HepG2 (cell line): ENCODE measurements around the gene IQCN. TPM values are rescaled to one million over a fixed set of nuclear protein-coding genes. Genes with fewer than 3 reads are reported as not detected.

Experiments used
- AGO1 ChIP-seq: fragments of 200-400 bp; formaldehyde crosslinking; IDR thresholded peaks from 2 replicates; pipeline ENCODE4 v1.6.1; 2017; ENCODE audit warnings: mild to moderate bottlenecking, low read depth, low read length, moderate library complexity; ENCODE audit not compliant: poor library complexity, severe bottlenecking
- ARID4A ChIP-seq: sonication (generic); formaldehyde crosslinking; IDR thresholded peaks from 2 replicates; pipeline ENCODE4 v1.5.0; 2020; ENCODE audit warnings: mild to moderate bottlenecking, missing genetic modification reagents, borderline replicate concordance
- DDIT3 ChIP-seq: sonication (generic); formaldehyde crosslinking; IDR thresholded peaks from 2 replicates; pipeline ENCODE4 v1.4.0; 2020; ENCODE audit warnings: mild to moderate bottlenecking, missing genetic modification reagents
- GPBP1L1 ChIP-seq: sonication (generic); formaldehyde crosslinking; IDR thresholded peaks from 2 replicates; pipeline ENCODE4 v1.5.0; 2020; ENCODE audit warnings: mild to moderate bottlenecking, missing genetic modification reagents
- HIVEP1 ChIP-seq: sonication (generic); formaldehyde crosslinking; IDR thresholded peaks from 2 replicates; pipeline ENCODE4 v1.4.0; 2020; ENCODE audit warnings: mild to moderate bottlenecking, missing genetic modification reagents
- IRX3 ChIP-seq: sonication (generic); formaldehyde crosslinking; IDR thresholded peaks from 2 replicates; pipeline ENCODE4 v1.8.1; 2023; ENCODE audit warnings: mild to moderate bottlenecking, low read depth, missing genetic modification reagents, borderline replicate concordance
- JARID2 ChIP-seq: sonication (generic); formaldehyde crosslinking; IDR thresholded peaks from 2 replicates; pipeline ENCODE4 v1.8.1; 2023; ENCODE audit warnings: missing genetic modification reagents, inconsistent platforms; ENCODE audit not compliant: insufficient replicate concordance
- JUNB ChIP-seq: sonication (generic); formaldehyde crosslinking; IDR thresholded peaks from 2 replicates; pipeline ENCODE4 v1.8.0; 2022; ENCODE audit warnings: missing genetic modification reagents, mild to moderate bottlenecking, borderline replicate concordance
- KLF13 ChIP-seq: sonication (generic); formaldehyde crosslinking; IDR thresholded peaks from 2 replicates; pipeline ENCODE4 v1.4.0; 2020; ENCODE audit warnings: mild to moderate bottlenecking, missing genetic modification reagents
- KLF6 ChIP-seq: IDR thresholded peaks from 2 replicates; pipeline ENCODE4 v1.8.0; 2016; ENCODE audit warnings: missing biosample characterization, missing genetic modification reagents
- MEIS1 ChIP-seq: sonication (generic); formaldehyde crosslinking; IDR thresholded peaks from 2 replicates; pipeline ENCODE4 v1.9.0; 2021; ENCODE audit warnings: mild to moderate bottlenecking, missing genetic modification reagents, moderate library complexity, borderline replicate concordance
- POLR2AphosphoS2 ChIP-seq: IDR thresholded peaks from 2 replicates; pipeline ENCODE4 v1.6.1; 2011; ENCODE audit warnings: low read depth, low read length, improper control_type of control experiment
- TFDP1 ChIP-seq: IDR thresholded peaks from 2 replicates; pipeline ENCODE4 v1.6.1; 2016; ENCODE audit warnings: missing compliant biosample characterization, missing genetic modification reagents, borderline replicate concordance
- WIZ ChIP-seq: sonication (generic); formaldehyde crosslinking; IDR thresholded peaks from 2 replicates; pipeline ENCODE4 v1.5.1; 2020; ENCODE audit warnings: mild to moderate bottlenecking, missing genetic modification reagents
- ZNF484 ChIP-seq: sonication (generic); formaldehyde crosslinking; IDR thresholded peaks from 2 replicates; pipeline ENCODE4 v1.5.1; 2020; ENCODE audit warnings: mild to moderate bottlenecking, low read depth, missing genetic modification reagents, borderline replicate concordance
- ZNF513 ChIP-seq: sonication (generic); formaldehyde crosslinking; conservative IDR thresholded peaks from 2 replicates; pipeline ENCODE4 v1.5.0; 2020; ENCODE audit warnings: missing genetic modification reagents
- ZNF563 ChIP-seq: sonication (generic); formaldehyde crosslinking; IDR thresholded peaks from 2 replicates; pipeline ENCODE4 v1.8.0; 2022; ENCODE audit warnings: mild to moderate bottlenecking, moderate library complexity, missing genetic modification reagents
- ZNF607 ChIP-seq: sonication (generic); formaldehyde crosslinking; IDR thresholded peaks from 2 replicates; pipeline ENCODE4 v1.5.1; 2020; ENCODE audit warnings: missing genetic modification reagents, mild to moderate bottlenecking, borderline replicate concordance
- ZNF772 ChIP-seq: sonication (generic); formaldehyde crosslinking; IDR thresholded peaks from 2 replicates; pipeline ENCODE4 v1.5.0; 2020; ENCODE audit warnings: mild to moderate bottlenecking, missing genetic modification reagents
- ZNF782 ChIP-seq: sonication (generic); formaldehyde crosslinking; IDR thresholded peaks from 2 replicates; pipeline ENCODE4 v1.4.0; 2020; ENCODE audit warnings: missing genetic modification reagents, mild to moderate bottlenecking, borderline replicate concordance
- polyA plus RNA-seq, 8 experiments: library from polyadenylated mRNA; depleted of rRNA in 3 of 8; stranded (reverse) in 7 of 8; unstranded in 1 of 8; fragments of >200 nt; fragmentation: Illumina TruSeq in 4 of 8; extraction: Trizol in 4 of 8; gene quantifications; 2 replicates each; pipeline versions ENCODE4 v1.2.1 to v1.2.3, GENCODE V29; 2011 to 2016; ENCODE audit warnings: low read depth in 4 of 8, missing spikeins in 1 of 8, mixed read lengths in 1 of 8; ENCODE audit not compliant: insufficient read depth in 1 of 8
- total RNA-seq, 5 experiments: library from RNA; depleted of rRNA; stranded (reverse); fragments of >200 nt; fragmentation: Illumina TruSeq; extraction: Trizol; gene quantifications; 2 replicates each; pipeline ENCODE4 v1.2.3, GENCODE V29; 2016; ENCODE audit warnings: low read depth in 1 of 5

IQCN gene
- total and polyA plus RNA-seq, 2 of the 13 experiments (the other 11 are each of a cell fraction or from before 2014, with no cell fraction given), result 0.04 to 0.18 TPM

GRCh38 chr19:18274781-18275356 is 617 bp upstream of the IQCN start (continued):
- TF ChIP-seq ARID4A (peak; percentile 36; the same call in 1 of the 2 replicates), ZNF782 (CRISPR knock-in tag) (no peak), AGO1 (peak; percentile 90), POLR2AphosphoS2 (peak; percentile 78; the same call in 1 of the 2 replicates), GPBP1L1 (no peak), DDIT3 (CRISPR knock-in tag) (no peak), ZNF484 (CRISPR knock-in tag) (no peak), ZNF563 (CRISPR knock-in tag) (peak; percentile 51; the same call in 1 of the 2 replicates), MEIS1 (CRISPR knock-in tag) (no peak; the same call in 1 of the 2 replicates), HIVEP1 (CRISPR knock-in tag) (peak; percentile 56; the same call in 1 of the 2 replicates), KLF13 (no peak), KLF6 (CRISPR knock-in tag) (no peak), ZNF607 (CRISPR knock-in tag) (no peak), WIZ (CRISPR knock-in tag) (peak; percentile 76; the same call in 1 of the 2 replicates), TFDP1 (CRISPR knock-in tag) (no peak), IRX3 (CRISPR knock-in tag) (no peak), JARID2 (CRISPR knock-in tag) (no peak), ZNF513 (CRISPR knock-in tag) (no peak), ZNF772 (CRISPR knock-in tag) (no peak), JUNB (CRISPR knock-in tag) (peak; percentile 85)
